Umbilical cord (tissue), 1 donor: ENCODE measurements around the gene SGIP1. TPM values are rescaled to one million over a fixed set of nuclear protein-coding genes. Genes with fewer than 3 reads are reported as not detected.

Source experiments
- total RNA-seq: library from RNA; depleted of rRNA; stranded (reverse); fragments of >200 nt; gene quantifications from one replicate; pipeline ENCODE4 v1.2.3, GENCODE V29; 2014; ENCODE audit warnings: low replicate concordance; ENCODE audit not compliant: insufficient read depth

Gene SGIP1
- total RNA-seq, 1 donor from 2014 or later: 4.3 TPM

Other genes with a start within 250 kb of the SGIP1 start
- 4.3 TPM for gene DYNLT5, start 218.3 kb downstream of the SGIP1 start, total RNA-seq